NCI-H345 (cell line): ENCODE results near the gene CEP350.
"Not testable (repeated sequence)": the region's sequence is repeated elsewhere in the genome, so short reads cannot be mapped to it uniquely, and the experiment has no call there.

Experiments used
- DNase-seq: peaks from one replicate; lab custom pipeline; 2025; lab: John Stamatoyannopoulos, UW

CEP350 gene

DNA sequence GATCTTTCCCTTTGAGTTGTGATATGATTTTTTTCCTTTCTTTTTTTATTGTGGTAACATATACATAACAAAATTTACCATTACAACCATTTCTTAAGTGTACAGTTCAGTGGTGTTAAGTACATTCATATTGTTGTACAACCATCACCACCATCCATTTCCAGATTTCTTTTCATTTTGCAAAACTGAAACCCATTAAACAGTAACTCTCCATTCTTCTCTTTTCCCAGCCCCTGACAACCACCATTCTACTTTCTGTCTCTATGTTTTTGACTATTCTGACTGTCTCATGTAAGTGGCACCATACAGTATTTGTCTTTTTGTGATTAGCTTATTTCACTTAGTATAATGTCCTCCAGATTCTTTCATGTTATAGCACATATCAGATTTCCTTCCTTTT is 30.3 kb downstream of the CEP350 start:
- DNase-seq = no peak

DNA sequence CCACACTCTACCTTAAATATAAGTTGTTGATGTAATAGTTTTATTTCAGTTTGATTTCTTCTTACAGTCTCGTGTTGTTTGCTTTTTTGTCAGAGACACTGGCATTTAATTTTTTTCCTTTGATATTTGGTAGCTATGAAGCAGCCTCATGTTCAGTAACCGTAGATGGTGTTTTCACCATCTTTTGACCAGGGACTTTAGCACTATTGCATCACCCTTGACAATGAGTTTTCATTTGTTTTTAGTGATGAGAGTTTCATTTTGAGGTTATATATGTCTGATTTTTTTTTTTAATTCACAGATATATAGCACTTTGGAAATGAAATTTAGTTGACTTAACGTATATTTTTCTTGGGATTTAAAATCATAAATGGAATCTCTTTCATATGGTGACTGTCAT is 36.2 kb downstream of the CEP350 start:
- no peak for DNase-seq

DNA sequence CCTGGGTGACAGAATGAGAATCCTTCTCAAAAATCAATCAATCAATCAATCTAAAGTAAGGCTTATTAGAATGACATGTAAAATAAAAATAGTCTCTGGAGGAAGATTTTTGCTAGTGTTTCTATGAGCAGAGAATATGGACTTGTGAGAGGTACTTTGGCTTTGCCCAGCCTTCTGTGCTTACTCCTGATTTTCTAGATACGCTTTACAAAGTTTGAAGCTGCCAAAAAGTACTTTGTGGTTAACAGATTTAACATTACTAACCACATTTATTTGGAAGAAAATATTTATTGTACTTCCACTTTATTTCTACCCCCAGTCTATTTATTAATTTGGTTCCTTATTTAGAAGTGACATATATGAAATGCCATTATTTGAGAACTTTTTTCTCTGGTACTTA is 41.0 kb downstream of the CEP350 start:
- no peak for DNase-seq

DNA sequence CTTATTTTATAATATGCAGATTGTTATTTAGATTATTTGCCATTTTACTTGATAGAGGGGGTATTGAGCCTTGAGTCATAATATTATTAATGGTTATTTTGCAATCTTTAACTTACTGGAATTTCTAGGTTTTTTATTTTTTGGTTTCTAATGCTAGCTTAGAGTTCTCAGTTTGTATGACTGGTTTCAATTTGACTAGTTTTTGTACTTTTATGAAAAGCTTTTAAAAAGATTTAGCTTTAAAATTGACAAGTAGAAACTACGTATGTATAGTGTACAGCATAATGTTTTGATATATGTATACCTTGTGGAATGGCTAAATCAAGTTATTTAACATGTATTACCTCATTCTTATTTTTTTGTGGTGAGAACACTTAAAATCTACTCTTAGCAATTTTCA is 41.5 kb downstream of the CEP350 start:
- DNase-seq = no peak

DNA sequence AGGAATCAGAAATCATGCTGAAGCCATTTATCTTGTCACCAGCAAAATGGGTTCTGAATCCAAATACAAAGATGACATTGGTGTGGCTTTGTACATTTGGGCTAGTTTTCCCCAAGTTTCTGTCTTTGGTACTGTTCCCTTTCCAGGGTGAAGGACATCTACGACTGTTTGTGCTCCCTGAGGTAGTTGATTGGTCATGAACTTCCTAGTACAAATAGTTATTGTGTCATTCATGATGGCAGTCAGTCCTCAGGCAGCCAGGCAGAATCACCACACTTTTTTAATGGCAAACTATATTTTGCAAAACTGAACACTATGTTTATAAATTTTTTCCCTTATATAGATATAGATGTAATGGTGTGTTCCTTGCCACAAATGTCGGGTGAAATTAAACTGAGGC is 46.0 kb downstream of the CEP350 start:
- no peak for DNase-seq

- DNase-seq = no peak
Measured at GRCh38 chr1:180002437-180002836, 47.8 kb downstream of the CEP350 start.

- DNase-seq = no peak
Measured at GRCh38 chr1:180003026-180003695, 48.6 kb downstream of the CEP350 start.

GRCh38 chr1:180006762-180007161 is 52.2 kb downstream of the CEP350 start:
- not testable (repeated sequence) for DNase-seq

DNA sequence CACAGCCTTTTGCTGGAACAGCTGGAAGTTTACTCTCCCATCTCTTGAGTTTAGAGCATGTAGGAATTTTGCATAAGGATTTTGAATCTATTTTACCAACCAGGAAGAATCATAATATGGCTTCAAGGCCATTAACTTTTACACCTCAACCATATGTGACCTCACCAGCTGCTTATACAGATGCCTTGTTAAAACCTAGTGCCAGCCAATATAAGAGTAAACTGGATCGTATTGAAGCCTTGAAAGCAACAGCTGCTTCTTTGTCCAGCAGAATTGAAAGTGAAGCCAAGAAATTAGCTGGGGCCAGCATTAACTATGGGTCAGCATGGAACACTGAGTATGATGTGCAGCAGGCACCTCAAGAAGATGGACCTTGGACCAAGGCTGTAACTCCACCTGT is 65.4 kb downstream of the CEP350 start:
- no peak for DNase-seq

DNA sequence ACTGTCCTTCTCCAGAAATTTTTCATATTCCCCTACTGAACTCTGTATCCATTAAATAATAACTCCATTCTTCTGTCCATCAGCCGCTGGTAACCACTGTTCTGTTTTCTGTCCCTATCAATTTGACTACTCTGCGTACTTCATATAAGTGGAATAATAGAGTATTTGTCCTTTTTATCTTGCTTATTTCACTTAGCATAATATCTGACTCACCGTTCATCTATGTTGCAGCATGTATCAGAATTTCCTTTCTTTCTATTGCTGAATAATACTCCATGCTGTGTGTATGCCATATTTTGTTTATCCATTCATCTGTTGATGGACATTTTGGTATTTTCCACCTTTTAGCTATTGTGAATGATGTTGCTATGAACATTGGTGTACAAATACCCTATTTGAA is 71.9 kb downstream of the CEP350 start:
- DNase-seq = no peak

GRCh38 chr1:180027949-180028445 is 73.4 kb downstream of the CEP350 start:
- no peak for DNase-seq

- no peak for DNase-seq
Measured at GRCh38 chr1:180028864-180029263, 74.3 kb downstream of the CEP350 start.

DNA sequence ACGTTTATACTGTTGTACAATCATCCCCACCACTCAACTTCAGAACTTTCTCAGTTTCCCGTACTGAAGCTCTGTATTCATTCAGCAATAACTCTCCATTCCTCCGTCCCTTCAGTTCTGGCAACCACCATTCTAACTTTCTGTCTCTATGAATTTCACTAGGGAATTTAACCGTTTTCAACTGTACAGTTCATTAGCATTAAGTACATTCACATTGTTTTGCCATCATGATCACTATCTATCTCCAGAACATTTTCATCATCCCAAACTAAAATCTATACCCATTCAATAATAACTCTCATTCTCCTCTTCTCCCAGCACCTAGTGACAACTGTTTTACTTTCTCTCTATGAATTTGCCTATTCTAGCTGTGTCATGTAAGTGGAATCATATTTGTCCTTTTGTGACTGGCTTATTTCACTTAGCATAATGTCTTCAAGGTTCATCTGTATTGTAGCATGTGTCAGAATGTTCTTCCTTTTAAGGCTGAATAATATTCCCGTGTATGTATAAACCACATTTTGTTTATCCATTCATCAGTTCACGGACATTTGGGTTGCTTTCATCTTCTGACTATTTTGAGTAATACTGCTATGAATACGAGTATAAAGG is 75.0 kb downstream of the CEP350 start:
- no peak for DNase-seq

GRCh38 chr1:180031664-180032063 is 77.1 kb downstream of the CEP350 start:
- DNase-seq = no peak

GRCh38 chr1:180033390-180033789 is 78.8 kb downstream of the CEP350 start:
- no peak for DNase-seq

DNA sequence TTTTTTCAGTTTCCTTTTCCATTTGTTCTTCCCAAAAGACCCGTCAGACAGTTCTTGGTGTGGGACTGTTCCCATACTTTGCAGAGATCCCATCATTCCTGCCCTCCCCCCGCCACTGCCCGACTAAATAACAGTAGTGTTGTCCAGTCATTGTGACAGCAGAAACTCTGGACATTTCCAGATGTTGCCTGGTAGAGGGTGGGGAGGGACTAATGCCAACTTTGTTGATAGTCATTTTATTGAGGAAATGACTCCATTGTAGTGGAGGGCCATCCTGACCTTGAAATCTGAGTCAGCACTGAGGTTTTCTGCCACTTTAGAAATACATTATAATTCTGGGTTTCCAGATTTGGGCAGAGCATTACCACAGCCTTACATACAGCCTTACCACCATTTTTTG is 85.4 kb downstream of the CEP350 start:
- DNase-seq = no peak

- DNase-seq = no peak
Measured at GRCh38 chr1:180041582-180041981, 87.0 kb downstream of the CEP350 start.

GRCh38 chr1:180042988-180043622 is 88.5 kb downstream of the CEP350 start:
- DNase-seq = no peak

- no peak for DNase-seq
Measured at GRCh38 chr1:180043785-180044184, 89.2 kb downstream of the CEP350 start.

GRCh38 chr1:180046674-180047073 is 92.1 kb downstream of the CEP350 start:
- DNase-seq = no peak

- DNase-seq = no peak
Measured at GRCh38 chr1:180053594-180054567, 99.3 kb downstream of the CEP350 start.

DNA sequence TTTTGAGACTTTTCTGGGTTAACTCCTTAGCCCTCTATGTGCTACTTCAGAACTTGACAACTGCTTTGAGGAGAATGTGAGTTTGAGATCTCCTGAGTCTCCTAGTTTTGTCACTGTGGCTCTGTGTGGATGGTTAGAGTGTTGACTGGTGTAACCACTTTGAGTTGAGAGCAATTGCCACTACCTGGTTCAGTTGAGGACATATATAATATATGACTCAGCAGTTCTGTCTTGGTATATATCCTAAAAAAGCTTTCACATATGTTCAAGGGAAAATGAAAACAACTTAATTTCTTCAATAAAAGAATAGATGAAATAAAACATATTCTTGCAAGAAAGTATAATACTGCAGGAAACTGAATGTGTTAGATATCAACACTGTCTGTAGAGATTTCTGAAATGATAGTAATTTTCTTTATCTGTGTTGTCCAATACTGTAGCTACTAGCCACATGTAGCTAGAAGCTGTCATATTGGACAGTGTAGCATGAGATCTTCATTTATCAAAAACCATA is 103.3 kb downstream of the CEP350 start:
- no peak for DNase-seq
